NCI-H187 treated with DMSO at 0.1 percent for 48 hours (cell line): ENCODE data around the gene RHOBTB1.

Experiments
- DNase-seq: peaks from one replicate; lab custom pipeline; 2025; lab: John Stamatoyannopoulos, UW

Gene RHOBTB1

GRCh38 chr10:60820093-60820754 lies 123.8 kb downstream of the RHOBTB1 start:
- no peak for DNase-seq
